WERI-Rb-1 (cell line): ENCODE results near the gene MN1.

Source experiments
- DNase-seq: peaks from one replicate; pipeline ENCODE4 v3.0.0-alpha.2; 2020
- H3K27ac ChIP-seq: fragments of 250-450 bp; sonication (Bioruptor Pico); 2 replicates; pipeline ENCODE4 v1.5.1; 2020; ENCODE audit warnings: mild to moderate bottlenecking, moderate library complexity
- H3K27me3 ChIP-seq: fragments of 250-450 bp; sonication (Bioruptor Pico); 2 replicates; pipeline ENCODE4 v1.5.1; 2021; ENCODE audit warnings: mild to moderate bottlenecking, low read depth, moderate library complexity; ENCODE audit not compliant: insufficient read depth, severe bottlenecking
- H3K36me3 ChIP-seq: fragments of 250-450 bp; sonication (Bioruptor Pico); 2 replicates; pipeline ENCODE4 v1.5.1; 2020; ENCODE audit warnings: mild to moderate bottlenecking, moderate library complexity
- H3K4me3 ChIP-seq: 2 replicates; pipeline ENCODE4 v1.5.1; 2011; ENCODE audit warnings: low read depth, mild to moderate bottlenecking, control low read depth, low read length
- H3K9me3 ChIP-seq: fragments of 250-450 bp; sonication (Bioruptor Pico); 2 replicates; pipeline ENCODE4 v1.5.1; 2021; ENCODE audit warnings: mild to moderate bottlenecking, moderate library complexity; ENCODE audit not compliant: severe bottlenecking
- TF ChIP-seq, protein P1 (sequence below): IDR thresholded peaks from 2 replicates; pipeline ENCODE4 v1.5.1; 2011; ENCODE audit warnings: low read depth, mild to moderate bottlenecking, control low read depth, inconsistent platforms, low read length

MN1 gene

DNA sequence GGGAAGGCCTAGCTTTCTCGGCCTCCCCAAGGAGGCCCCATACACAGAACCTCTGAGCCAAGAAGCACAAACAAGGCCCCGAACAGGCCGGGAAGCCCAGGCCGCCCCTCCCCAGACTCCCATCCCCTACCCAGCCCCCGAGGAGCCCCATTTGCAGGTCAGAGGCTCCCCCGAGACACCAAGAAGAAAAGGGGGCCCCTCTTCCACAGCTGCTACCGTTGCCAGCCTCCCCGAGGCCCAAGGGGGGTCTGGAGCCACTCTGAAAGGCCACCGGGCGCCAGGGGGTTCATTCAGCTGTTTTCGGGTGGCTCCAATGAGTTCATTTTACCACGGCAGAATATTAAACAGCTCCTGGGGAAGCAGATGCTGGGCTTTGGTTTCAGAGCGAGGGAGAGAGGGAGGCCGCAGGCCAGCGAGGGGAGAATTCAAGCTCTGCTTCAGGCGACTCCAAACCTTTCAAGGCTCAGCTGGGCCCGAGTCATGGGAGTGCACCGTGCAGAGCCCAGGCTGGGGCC lies 28.5 kb downstream of the MN1 start:
- TF ChIP-seq, protein P1, sequence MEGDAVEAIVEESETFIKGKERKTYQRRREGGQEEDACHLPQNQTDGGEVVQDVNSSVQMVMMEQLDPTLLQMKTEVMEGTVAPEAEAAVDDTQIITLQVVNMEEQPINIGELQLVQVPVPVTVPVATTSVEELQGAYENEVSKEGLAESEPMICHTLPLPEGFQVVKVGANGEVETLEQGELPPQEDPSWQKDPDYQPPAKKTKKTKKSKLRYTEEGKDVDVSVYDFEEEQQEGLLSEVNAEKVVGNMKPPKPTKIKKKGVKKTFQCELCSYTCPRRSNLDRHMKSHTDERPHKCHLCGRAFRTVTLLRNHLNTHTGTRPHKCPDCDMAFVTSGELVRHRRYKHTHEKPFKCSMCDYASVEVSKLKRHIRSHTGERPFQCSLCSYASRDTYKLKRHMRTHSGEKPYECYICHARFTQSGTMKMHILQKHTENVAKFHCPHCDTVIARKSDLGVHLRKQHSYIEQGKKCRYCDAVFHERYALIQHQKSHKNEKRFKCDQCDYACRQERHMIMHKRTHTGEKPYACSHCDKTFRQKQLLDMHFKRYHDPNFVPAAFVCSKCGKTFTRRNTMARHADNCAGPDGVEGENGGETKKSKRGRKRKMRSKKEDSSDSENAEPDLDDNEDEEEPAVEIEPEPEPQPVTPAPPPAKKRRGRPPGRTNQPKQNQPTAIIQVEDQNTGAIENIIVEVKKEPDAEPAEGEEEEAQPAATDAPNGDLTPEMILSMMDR = no peak
- no peaks in the 10 kb centered on the region for H3K36me3 ChIP-seq

GRCh38 chr22:27772081-27772983 lies 29.2 kb downstream of the MN1 start:
- Histone ChIP-seq H3K27ac (no peak overlapping the region), H3K4me3 (no peak overlapping the region), H3K9me3 (no peaks in the 10 kb centered on the region), H3K27me3 (no peaks in the 10 kb centered on the region), H3K36me3 (no peaks in the 10 kb centered on the region)
- TF ChIP-seq, protein P1 = no peak
- DNase-seq = no peak

More for the DNA sequence above, 28.5 kb downstream of the MN1 start:
- Histone ChIP-seq H3K27ac (no peak overlapping the region), H3K9me3 (no peaks in the 10 kb centered on the region), H3K27me3 (no peaks in the 10 kb centered on the region), H3K4me3 (no peak overlapping the region)
- DNase-seq = no peak

GRCh38 chr22:27771637-27772036 lies 29.9 kb downstream of the MN1 start:
- H3K36me3 ChIP-seq = no peaks in the 10 kb centered on the region
- no peak overlapping the region for H3K4me3 ChIP-seq
- TF ChIP-seq, protein P1 = no peak
- no peak for DNase-seq
- no peaks in the 10 kb centered on the region for H3K9me3 ChIP-seq
- no peaks in the 10 kb centered on the region for H3K27me3 ChIP-seq
- no peak overlapping the region for H3K27ac ChIP-seq

DNA sequence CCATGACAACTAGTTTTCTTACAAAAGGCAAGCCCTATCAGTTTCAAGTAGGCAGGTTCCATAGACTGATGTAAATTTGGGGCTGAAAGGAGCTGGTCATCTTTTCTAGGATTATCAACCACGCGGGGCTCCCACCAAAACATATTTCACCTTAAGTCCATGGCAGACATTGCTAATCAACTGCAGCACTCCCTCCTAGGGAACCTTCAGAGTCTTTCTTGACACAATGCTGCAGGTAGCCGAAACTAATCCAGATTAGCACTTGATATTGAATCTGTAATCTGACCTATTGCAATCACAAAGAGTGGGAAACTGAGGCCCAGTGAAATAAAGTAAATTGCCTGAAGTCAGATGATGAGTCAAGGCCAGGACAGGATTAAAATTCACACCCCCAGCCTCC lies 32.5 kb downstream of the MN1 start:
- no peak for DNase-seq
- Histone ChIP-seq H3K9me3 (no peaks in the 10 kb centered on the region), H3K27ac (no peak overlapping the region), H3K27me3 (no peaks in the 10 kb centered on the region), H3K36me3 (no peaks in the 10 kb centered on the region), H3K4me3 (no peak overlapping the region)
- TF ChIP-seq, protein P1 = no peak

DNA sequence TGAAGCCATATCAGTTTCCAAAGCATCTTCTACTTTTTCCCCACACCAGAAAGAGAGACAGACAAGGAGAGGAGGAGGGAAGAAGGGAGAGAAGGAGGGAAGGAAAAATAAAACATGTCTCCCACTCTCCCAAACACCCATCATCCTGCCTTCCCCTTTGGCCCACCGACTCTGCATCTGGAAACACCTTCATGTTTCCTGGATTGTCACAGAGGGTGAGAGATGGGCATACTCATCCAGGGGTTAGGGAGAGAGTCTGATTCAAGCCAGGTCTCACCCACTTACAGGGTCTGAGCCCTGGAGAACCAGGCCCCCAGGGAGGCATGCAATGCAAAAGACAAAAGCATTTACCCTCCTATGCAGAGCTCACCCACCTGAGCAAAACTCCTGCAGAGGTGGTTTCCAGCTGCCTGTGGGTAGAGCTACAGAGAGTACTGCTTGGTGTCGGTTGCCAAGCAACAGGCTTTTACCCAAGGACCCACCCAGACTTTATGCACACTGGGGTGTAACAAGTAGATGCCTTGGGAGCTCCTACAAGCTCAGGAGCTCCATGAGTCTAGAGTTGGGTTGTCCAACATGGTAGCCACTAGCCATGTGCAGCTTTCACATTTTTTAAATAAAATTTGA lies 33.4 kb downstream of the MN1 start:
- Histone ChIP-seq H3K36me3 (no peaks in the 10 kb centered on the region), H3K27ac (no peak overlapping the region), H3K9me3 (no peaks in the 10 kb centered on the region), H3K27me3 (no peaks in the 10 kb centered on the region), H3K4me3 (no peak overlapping the region)
- no peak for DNase-seq
- TF ChIP-seq, protein P1 = no peak
